WTC11 (cell line): ENCODE results near the gene GALR2. TPM values are rescaled to one million over a fixed set of nuclear protein-coding genes. Genes with fewer than 3 reads are reported as not detected.

Source experiments
- CREM ChIP-seq: sonication (generic); formaldehyde crosslinking; IDR thresholded peaks from 2 replicates; pipeline ENCODE4 v1.8.1; 2022; ENCODE audit warnings: mild to moderate bottlenecking, missing genetic modification reagents, moderate library complexity
- EMX1 ChIP-seq: fragments of 250-450 bp; sonication (Bioruptor Pico); IDR thresholded peaks from 2 replicates; pipeline ENCODE4 v1.8.0; 2021; ENCODE audit warnings: mild to moderate bottlenecking
- ETV6 ChIP-seq: sonication (generic); formaldehyde crosslinking; IDR thresholded peaks from 2 replicates; pipeline ENCODE4 v1.8.1; 2022; ENCODE audit warnings: mild to moderate bottlenecking, missing genetic modification reagents
- GTF2I ChIP-seq: fragments of 250-450 bp; sonication (Bioruptor Pico); conservative IDR thresholded peaks from 2 replicates; pipeline ENCODE4 v1.4.0; 2021; ENCODE audit warnings: mild to moderate bottlenecking
- MXD4 ChIP-seq: fragments of 250-450 bp; sonication (Bioruptor Pico); IDR thresholded peaks from 2 replicates; pipeline ENCODE4 v1.8.0; 2021; ENCODE audit warnings: mild to moderate bottlenecking, moderate library complexity, borderline replicate concordance
- PRRX2 ChIP-seq: fragments of 250-450 bp; sonication (Bioruptor Pico); IDR thresholded peaks from 2 replicates; pipeline ENCODE4 v1.8.0; 2021; ENCODE audit warnings: mild to moderate bottlenecking
- RORB ChIP-seq: fragments of 250-450 bp; sonication (Bioruptor Pico); IDR thresholded peaks from 2 replicates; pipeline ENCODE4 v1.9.0; 2021; ENCODE audit warnings: mild to moderate bottlenecking
- SMAD4 ChIP-seq: sonication (generic); formaldehyde crosslinking; IDR thresholded peaks from 2 replicates; pipeline ENCODE4 v1.8.0; 2022; ENCODE audit warnings: mild to moderate bottlenecking, missing genetic modification reagents
- SOX15 ChIP-seq: fragments of 250-450 bp; sonication (Bioruptor Pico); IDR thresholded peaks from 2 replicates; pipeline ENCODE4 v1.9.0; 2021; ENCODE audit warnings: mild to moderate bottlenecking
- SP1 ChIP-seq: sonication (generic); formaldehyde crosslinking; conservative IDR thresholded peaks from 2 replicates; pipeline ENCODE4 v1.8.1; 2022; ENCODE audit warnings: missing genetic modification reagents
- TEAD4 ChIP-seq: sonication (generic); formaldehyde crosslinking; IDR thresholded peaks from 2 replicates; pipeline ENCODE4 v1.8.0; 2022; ENCODE audit warnings: mild to moderate bottlenecking, missing genetic modification reagents
- ZNF232 ChIP-seq: sonication (generic); formaldehyde crosslinking; IDR thresholded peaks from 2 replicates; pipeline ENCODE4 v1.8.0; 2022; ENCODE audit warnings: mild to moderate bottlenecking, missing genetic modification reagents
- ZNF396 ChIP-seq: fragments of 250-450 bp; sonication (Bioruptor Pico); IDR thresholded peaks from 2 replicates; pipeline ENCODE4 v1.8.0; 2021; ENCODE audit warnings: mild to moderate bottlenecking, moderate library complexity, borderline replicate concordance
- ZNF423 ChIP-seq: fragments of 250-450 bp; sonication (Bioruptor Pico); IDR thresholded peaks from 2 replicates; pipeline ENCODE4 v2.1.2; 2022; ENCODE audit warnings: mild to moderate bottlenecking, moderate library complexity
- total RNA-seq: library from RNA; stranded (reverse); gene quantifications from 3 replicates; pipeline ENCODE4 v1.2.3, GENCODE V29; 2021
- TF ChIP-seq, protein P1 (sequence below): sonication (generic); formaldehyde crosslinking; IDR thresholded peaks from 2 replicates; pipeline ENCODE4 v1.8.1; 2022; ENCODE audit warnings: mild to moderate bottlenecking, missing genetic modification reagents, moderate library complexity, borderline replicate concordance
- TF ChIP-seq, protein P2 (sequence below): fragments of 250-450 bp; sonication (Bioruptor Pico); conservative IDR thresholded peaks from 2 replicates; pipeline ENCODE4 v1.9.0; 2021; ENCODE audit warnings: mild to moderate bottlenecking
- TF ChIP-seq, protein P3 (sequence below): sonication (generic); formaldehyde crosslinking; IDR thresholded peaks from 2 replicates; pipeline ENCODE4 v1.8.1; 2023; ENCODE audit warnings: mild to moderate bottlenecking, missing genetic modification reagents, borderline replicate concordance
- TF ChIP-seq, protein P4 (sequence below): sonication (generic); formaldehyde crosslinking; IDR thresholded peaks from 2 replicates; pipeline ENCODE4 v1.8.1; 2023; ENCODE audit warnings: mild to moderate bottlenecking, moderate library complexity, missing genetic modification reagents
- TF ChIP-seq, protein P5 (sequence below): fragments of 200-600 bp; IDR thresholded peaks from 2 replicates; pipeline ENCODE4 v1.8.0; 2022; ENCODE audit warnings: antibody characterized with exemption
- TF ChIP-seq, protein P6 (sequence below): sonication (generic); formaldehyde crosslinking; IDR thresholded peaks from 2 replicates; pipeline ENCODE4 v1.8.1; 2023; ENCODE audit warnings: mild to moderate bottlenecking, missing genetic modification reagents
- TF ChIP-seq, protein P7 (sequence below): sonication (generic); formaldehyde crosslinking; IDR thresholded peaks from 2 replicates; pipeline ENCODE4 v1.8.0; 2022; ENCODE audit warnings: missing genetic modification reagents

Gene GALR2
- total RNA-seq, 1 experiment from 2014 or later, result 2.9 TPM

DNA sequence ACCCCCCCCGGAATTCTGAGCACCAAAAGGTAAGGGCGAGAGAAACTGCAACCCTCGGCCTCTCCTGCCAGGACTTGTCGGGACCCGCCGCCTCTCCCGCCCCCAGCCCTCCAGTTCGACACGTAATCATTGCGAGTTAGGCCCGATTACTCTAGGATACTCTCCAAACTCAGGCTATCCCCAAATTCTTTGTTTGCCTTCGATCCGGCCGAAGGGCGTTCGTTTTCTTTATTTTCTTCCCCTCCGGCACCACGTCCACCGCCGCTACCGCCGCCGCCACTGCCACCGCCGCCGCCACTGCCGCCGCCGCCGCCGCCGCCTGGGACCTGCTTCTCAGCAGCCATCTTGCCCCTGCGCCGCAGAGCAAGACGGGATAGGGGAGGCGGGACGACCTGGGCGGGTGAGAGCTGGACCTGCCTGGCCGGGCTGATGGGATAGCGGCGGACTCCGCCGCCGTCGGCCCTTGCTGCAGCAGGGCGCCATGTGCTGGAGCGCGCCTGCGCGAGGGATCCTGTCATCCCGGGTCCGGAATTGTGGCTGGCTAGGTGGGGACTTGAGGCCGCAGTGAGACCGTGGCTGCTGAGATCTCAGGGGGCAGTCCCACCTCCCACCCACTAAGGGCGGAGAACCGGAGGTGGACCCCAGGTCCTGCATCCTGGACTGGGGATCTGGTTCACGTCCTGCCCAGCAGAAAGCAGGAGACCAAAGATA is 2.3 kb upstream of the GALR2 start, which contains the start of gene SRP68 (continued):
- TF ChIP-seq, protein P1, sequence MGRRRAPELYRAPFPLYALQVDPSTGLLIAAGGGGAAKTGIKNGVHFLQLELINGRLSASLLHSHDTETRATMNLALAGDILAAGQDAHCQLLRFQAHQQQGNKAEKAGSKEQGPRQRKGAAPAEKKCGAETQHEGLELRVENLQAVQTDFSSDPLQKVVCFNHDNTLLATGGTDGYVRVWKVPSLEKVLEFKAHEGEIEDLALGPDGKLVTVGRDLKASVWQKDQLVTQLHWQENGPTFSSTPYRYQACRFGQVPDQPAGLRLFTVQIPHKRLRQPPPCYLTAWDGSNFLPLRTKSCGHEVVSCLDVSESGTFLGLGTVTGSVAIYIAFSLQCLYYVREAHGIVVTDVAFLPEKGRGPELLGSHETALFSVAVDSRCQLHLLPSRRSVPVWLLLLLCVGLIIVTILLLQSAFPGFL, result peak; percentile 78; the same call in 1 of the 2 replicates
- no peak for TF ChIP-seq PRRX2 (CRISPR knock-in tag)
- TF ChIP-seq, protein P2, sequence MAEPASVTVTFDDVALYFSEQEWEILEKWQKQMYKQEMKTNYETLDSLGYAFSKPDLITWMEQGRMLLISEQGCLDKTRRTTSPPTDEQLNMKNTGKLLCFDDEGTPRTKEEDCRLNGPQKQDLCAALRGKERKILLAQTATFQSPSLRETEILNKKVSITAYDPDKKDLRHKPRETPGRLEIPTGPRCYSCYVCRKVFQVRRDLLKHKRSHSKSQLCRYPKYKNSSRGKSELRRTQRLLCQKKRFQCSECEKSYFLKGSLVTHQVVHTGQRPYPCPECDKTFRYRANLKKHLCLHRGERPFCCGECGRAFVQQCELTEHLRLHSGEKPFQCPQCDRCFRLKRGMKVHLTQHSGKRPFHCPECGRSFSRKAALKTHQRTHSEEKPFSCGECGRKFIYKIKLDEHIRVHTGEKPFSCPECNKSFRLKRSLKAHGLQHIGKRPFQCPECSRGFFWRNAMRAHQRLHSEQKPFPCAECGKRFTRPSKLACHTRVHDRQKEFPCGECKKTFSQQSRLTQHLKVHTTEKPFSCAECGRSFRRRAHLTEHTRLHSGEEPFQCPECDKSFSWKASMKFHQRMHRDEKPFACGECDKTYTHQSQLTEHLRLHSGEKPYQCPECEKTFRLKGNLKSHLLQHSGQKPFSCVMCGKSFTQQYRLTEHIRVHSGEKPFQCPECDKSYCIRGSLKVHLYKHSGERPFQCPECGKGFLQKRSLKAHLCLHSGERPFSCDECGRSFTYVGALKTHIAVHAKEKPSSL (CRISPR knock-in tag), result no peak
- TF ChIP-seq ETV6 (CRISPR knock-in tag), result peak; percentile 95; the same call in 1 of the 2 replicates
- TF ChIP-seq TEAD4, result no peak
- TF ChIP-seq, protein P3, sequence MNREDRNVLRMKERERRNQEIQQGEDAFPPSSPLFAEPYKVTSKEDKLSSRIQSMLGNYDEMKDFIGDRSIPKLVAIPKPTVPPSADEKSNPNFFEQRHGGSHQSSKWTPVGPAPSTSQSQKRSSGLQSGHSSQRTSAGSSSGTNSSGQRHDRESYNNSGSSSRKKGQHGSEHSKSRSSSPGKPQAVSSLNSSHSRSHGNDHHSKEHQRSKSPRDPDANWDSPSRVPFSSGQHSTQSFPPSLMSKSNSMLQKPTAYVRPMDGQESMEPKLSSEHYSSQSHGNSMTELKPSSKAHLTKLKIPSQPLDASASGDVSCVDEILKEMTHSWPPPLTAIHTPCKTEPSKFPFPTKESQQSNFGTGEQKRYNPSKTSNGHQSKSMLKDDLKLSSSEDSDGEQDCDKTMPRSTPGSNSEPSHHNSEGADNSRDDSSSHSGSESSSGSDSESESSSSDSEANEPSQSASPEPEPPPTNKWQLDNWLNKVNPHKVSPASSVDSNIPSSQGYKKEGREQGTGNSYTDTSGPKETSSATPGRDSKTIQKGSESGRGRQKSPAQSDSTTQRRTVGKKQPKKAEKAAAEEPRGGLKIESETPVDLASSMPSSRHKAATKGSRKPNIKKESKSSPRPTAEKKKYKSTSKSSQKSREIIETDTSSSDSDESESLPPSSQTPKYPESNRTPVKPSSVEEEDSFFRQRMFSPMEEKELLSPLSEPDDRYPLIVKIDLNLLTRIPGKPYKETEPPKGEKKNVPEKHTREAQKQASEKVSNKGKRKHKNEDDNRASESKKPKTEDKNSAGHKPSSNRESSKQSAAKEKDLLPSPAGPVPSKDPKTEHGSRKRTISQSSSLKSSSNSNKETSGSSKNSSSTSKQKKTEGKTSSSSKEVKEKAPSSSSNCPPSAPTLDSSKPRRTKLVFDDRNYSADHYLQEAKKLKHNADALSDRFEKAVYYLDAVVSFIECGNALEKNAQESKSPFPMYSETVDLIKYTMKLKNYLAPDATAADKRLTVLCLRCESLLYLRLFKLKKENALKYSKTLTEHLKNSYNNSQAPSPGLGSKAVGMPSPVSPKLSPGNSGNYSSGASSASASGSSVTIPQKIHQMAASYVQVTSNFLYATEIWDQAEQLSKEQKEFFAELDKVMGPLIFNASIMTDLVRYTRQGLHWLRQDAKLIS (CRISPR knock-in tag), result peak; percentile 86; the same call in 1 of the 2 replicates
- TF ChIP-seq GTF2I, result no peak
- no peak; the same call in 1 of the 2 replicates for TF ChIP-seq CREM (CRISPR knock-in tag)
- no peak for TF ChIP-seq ZNF396 (CRISPR knock-in tag)
- peak; percentile 93 for TF ChIP-seq SP1
- no peak for TF ChIP-seq RORB (CRISPR knock-in tag)
- TF ChIP-seq ZNF232 (CRISPR knock-in tag), result peak; percentile 96
- TF ChIP-seq, protein P4, sequence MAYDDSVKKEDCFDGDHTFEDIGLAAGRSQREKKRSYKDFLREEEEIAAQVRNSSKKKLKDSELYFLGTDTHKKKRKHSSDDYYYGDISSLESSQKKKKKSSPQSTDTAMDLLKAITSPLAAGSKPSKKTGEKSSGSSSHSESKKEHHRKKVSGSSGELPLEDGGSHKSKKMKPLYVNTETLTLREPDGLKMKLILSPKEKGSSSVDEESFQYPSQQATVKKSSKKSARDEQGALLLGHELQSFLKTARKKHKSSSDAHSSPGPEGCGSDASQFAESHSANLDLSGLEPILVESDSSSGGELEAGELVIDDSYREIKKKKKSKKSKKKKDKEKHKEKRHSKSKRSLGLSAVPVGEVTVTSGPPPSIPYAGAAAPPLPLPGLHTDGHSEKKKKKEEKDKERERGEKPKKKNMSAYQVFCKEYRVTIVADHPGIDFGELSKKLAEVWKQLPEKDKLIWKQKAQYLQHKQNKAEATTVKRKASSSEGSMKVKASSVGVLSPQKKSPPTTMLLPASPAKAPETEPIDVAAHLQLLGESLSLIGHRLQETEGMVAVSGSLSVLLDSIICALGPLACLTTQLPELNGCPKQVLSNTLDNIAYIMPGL (CRISPR knock-in tag), result peak; percentile 71
- TF ChIP-seq ZNF423 (CRISPR knock-in tag), result no peak
- no peak for TF ChIP-seq SOX15 (CRISPR knock-in tag)
- TF ChIP-seq, protein P5, sequence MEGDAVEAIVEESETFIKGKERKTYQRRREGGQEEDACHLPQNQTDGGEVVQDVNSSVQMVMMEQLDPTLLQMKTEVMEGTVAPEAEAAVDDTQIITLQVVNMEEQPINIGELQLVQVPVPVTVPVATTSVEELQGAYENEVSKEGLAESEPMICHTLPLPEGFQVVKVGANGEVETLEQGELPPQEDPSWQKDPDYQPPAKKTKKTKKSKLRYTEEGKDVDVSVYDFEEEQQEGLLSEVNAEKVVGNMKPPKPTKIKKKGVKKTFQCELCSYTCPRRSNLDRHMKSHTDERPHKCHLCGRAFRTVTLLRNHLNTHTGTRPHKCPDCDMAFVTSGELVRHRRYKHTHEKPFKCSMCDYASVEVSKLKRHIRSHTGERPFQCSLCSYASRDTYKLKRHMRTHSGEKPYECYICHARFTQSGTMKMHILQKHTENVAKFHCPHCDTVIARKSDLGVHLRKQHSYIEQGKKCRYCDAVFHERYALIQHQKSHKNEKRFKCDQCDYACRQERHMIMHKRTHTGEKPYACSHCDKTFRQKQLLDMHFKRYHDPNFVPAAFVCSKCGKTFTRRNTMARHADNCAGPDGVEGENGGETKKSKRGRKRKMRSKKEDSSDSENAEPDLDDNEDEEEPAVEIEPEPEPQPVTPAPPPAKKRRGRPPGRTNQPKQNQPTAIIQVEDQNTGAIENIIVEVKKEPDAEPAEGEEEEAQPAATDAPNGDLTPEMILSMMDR, result no peak
- TF ChIP-seq MXD4 (CRISPR knock-in tag), result no peak
- no peak for TF ChIP-seq SMAD4 (CRISPR knock-in tag)
- TF ChIP-seq, protein P6, sequence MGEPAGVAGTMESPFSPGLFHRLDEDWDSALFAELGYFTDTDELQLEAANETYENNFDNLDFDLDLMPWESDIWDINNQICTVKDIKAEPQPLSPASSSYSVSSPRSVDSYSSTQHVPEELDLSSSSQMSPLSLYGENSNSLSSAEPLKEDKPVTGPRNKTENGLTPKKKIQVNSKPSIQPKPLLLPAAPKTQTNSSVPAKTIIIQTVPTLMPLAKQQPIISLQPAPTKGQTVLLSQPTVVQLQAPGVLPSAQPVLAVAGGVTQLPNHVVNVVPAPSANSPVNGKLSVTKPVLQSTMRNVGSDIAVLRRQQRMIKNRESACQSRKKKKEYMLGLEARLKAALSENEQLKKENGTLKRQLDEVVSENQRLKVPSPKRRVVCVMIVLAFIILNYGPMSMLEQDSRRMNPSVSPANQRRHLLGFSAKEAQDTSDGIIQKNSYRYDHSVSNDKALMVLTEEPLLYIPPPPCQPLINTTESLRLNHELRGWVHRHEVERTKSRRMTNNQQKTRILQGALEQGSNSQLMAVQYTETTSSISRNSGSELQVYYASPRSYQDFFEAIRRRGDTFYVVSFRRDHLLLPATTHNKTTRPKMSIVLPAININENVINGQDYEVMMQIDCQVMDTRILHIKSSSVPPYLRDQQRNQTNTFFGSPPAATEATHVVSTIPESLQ, result no peak
- TF ChIP-seq, protein P7, sequence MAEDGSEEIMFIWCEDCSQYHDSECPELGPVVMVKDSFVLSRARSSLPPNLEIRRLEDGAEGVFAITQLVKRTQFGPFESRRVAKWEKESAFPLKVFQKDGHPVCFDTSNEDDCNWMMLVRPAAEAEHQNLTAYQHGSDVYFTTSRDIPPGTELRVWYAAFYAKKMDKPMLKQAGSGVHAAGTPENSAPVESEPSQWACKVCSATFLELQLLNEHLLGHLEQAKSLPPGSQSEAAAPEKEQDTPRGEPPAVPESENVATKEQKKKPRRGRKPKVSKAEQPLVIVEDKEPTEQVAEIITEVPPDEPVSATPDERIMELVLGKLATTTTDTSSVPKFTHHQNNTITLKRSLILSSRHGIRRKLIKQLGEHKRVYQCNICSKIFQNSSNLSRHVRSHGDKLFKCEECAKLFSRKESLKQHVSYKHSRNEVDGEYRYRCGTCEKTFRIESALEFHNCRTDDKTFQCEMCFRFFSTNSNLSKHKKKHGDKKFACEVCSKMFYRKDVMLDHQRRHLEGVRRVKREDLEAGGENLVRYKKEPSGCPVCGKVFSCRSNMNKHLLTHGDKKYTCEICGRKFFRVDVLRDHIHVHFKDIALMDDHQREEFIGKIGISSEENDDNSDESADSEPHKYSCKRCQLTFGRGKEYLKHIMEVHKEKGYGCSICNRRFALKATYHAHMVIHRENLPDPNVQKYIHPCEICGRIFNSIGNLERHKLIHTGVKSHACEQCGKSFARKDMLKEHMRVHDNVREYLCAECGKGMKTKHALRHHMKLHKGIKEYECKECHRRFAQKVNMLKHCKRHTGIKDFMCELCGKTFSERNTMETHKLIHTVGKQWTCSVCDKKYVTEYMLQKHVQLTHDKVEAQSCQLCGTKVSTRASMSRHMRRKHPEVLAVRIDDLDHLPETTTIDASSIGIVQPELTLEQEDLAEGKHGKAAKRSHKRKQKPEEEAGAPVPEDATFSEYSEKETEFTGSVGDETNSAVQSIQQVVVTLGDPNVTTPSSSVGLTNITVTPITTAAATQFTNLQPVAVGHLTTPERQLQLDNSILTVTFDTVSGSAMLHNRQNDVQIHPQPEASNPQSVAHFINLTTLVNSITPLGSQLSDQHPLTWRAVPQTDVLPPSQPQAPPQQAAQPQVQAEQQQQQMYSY (CRISPR knock-in tag), result 0 out of 2 replicates have a peak, but pooled peaks have one; percentile 18
- TF ChIP-seq EMX1, result no peak
